Measurements from ENCODE around the gene LRRC36. TPM values are rescaled to one million over a fixed set of nuclear protein-coding genes. Genes with fewer than 3 reads are reported as not detected.

The LRRC36 gene
- polyA plus RNA-seq, 1 donor (not counting 4 experiments of a cell fraction or from before 2014, with no cell fraction given), result not detected

DNA sequence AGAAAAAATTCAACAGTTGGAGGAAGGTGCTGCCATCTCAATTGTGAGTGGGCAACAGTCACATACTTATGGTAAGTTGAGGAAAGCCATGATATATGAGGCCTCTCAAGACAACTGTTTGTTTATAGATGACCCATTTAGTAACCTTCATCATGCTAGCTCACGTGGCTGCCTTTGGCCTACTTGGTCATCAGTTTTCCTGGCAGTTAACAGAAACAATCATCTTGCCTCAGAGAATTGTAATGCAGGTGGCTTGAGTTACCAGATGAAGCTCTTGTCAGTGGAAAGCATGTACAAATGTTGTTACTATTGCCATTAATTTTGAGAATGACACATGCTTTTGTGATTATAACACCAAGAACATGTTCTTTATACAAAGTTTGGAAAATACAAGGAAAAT is 52.0 kb downstream of the LRRC36 start:
- Histone ChIP-seq H2AFZ (ENCODE audit: control insufficient read depth, low read length) (no peak overlapping the region), H3K4me2 (ENCODE audit: control insufficient read depth, extremely low read depth, insufficient read depth, low read depth, low read length) (no peak overlapping the region)
- dilution Hi-C loops (cut with MboI; ENCODE audit: extremely low pct_ligation_motif_present, low sequenced_read_pairs), result no loop called here

DNA sequence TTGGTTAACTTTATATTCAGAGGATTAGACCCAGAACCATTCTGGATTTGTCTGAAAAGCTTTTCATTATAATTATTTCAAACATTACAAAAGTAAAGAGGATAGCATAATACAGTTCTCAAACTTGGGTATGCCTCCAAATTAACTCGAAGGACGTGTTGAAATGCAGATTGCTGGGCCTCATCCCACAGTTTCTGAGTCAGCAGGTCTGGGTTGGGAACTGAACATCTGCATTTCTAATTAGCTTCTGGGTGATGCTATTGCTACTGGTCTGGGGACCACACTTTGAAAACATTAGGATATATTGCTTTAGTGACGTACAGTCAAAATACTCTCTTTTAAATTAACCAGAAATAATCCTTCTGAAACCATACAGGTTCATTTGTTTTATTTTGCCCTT is 56.7 kb downstream of the LRRC36 start:
- no peak overlapping the region for H3K27ac ChIP-seq (ENCODE audit: control insufficient read depth, insufficient read depth, low read length)
- H4K20me1 ChIP-seq (ENCODE audit: control insufficient read depth, extremely low read depth, insufficient read depth, low read length), result no peaks in the 10 kb centered on the region
- H2AFZ ChIP-seq (ENCODE audit: control insufficient read depth, low read length), result no peak overlapping the region
- no peaks in the 10 kb centered on the region for H3K79me2 ChIP-seq (ENCODE audit: control insufficient read depth, insufficient read depth, low read length)
- no peaks in the 10 kb centered on the region for H3K36me3 ChIP-seq (ENCODE audit: control insufficient read depth in 2 of 2, extremely low read depth in 1 of 2, insufficient read depth in 2 of 2, low read length in 2 of 2)
- no peak overlapping the region for H3K4me3 ChIP-seq (ENCODE audit: control insufficient read depth in 2 of 3, extremely low read depth in 1 of 3, insufficient read depth in 2 of 3, low read depth in 1 of 3, low read length in 3 of 3)
- H3K27me3 ChIP-seq (ENCODE audit: control insufficient read depth, extremely low read depth, insufficient read depth, low read length), result peaks cover 3% of the 10 kb centered on the region
- H3K9me1 ChIP-seq (ENCODE audit: control insufficient read depth, extremely low read depth, insufficient read depth, low read length), result no peaks in the 10 kb centered on the region
- TF ChIP-seq, protein P1, sequence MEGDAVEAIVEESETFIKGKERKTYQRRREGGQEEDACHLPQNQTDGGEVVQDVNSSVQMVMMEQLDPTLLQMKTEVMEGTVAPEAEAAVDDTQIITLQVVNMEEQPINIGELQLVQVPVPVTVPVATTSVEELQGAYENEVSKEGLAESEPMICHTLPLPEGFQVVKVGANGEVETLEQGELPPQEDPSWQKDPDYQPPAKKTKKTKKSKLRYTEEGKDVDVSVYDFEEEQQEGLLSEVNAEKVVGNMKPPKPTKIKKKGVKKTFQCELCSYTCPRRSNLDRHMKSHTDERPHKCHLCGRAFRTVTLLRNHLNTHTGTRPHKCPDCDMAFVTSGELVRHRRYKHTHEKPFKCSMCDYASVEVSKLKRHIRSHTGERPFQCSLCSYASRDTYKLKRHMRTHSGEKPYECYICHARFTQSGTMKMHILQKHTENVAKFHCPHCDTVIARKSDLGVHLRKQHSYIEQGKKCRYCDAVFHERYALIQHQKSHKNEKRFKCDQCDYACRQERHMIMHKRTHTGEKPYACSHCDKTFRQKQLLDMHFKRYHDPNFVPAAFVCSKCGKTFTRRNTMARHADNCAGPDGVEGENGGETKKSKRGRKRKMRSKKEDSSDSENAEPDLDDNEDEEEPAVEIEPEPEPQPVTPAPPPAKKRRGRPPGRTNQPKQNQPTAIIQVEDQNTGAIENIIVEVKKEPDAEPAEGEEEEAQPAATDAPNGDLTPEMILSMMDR (optimal IDR thresholded peaks at IDR 0.05 in 1 of 3, IDR thresholded peaks at IDR 0.05 in 1 of 3, conservative IDR thresholded peaks at IDR 0.05 in 1 of 3; ENCODE audit: extremely low read depth in 1 of 3, insufficient read depth in 2 of 3, low read length in 3 of 3), result no peak
- no peak for TF ChIP-seq EZH2 (IDR thresholded peaks at IDR 0.05; ENCODE audit: low read length)
- FAIRE-seq (no peak), DNase-seq (ENCODE audit: low read depth, low spot score) (no peak)
- no peak overlapping the region for H3K9ac ChIP-seq (ENCODE audit: control insufficient read depth, extremely low read depth, insufficient read depth, low read length)
- no peaks in the 10 kb centered on the region for H3K4me1 ChIP-seq (ENCODE audit: control insufficient read depth, extremely low read depth, insufficient read depth, low read length)
- H3K4me2 ChIP-seq (ENCODE audit: control insufficient read depth, extremely low read depth, insufficient read depth, low read depth, low read length), result no peak overlapping the region
- dilution Hi-C loops (cut with MboI; ENCODE audit: extremely low pct_ligation_motif_present, low sequenced_read_pairs), result no loop called here
- no peaks in the 10 kb centered on the region for H3K9me3 ChIP-seq (ENCODE audit: control insufficient read depth, low read depth, low read length)

More for the DNA sequence above, 52.0 kb downstream of the LRRC36 start:
- no peaks in the 10 kb centered on the region for H3K79me2 ChIP-seq (ENCODE audit: control insufficient read depth, insufficient read depth, low read length)
- TF ChIP-seq, protein P1 (optimal IDR thresholded peaks at IDR 0.05 in 1 of 3, IDR thresholded peaks at IDR 0.05 in 1 of 3, conservative IDR thresholded peaks at IDR 0.05 in 1 of 3; ENCODE audit: extremely low read depth in 1 of 3, insufficient read depth in 2 of 3, low read length in 3 of 3), result no peak
- TF ChIP-seq EZH2 (IDR thresholded peaks at IDR 0.05; ENCODE audit: low read length), result no peak
- FAIRE-seq, result no peak
- H3K4me3 ChIP-seq (ENCODE audit: control insufficient read depth in 2 of 3, extremely low read depth in 1 of 3, insufficient read depth in 2 of 3, low read depth in 1 of 3, low read length in 3 of 3), result no peak overlapping the region
- DNase-seq (ENCODE audit: low read depth, low spot score), result no peak
- H4K20me1 ChIP-seq (ENCODE audit: control insufficient read depth, extremely low read depth, insufficient read depth, low read length), result no peaks in the 10 kb centered on the region
- H3K9me1 ChIP-seq (ENCODE audit: control insufficient read depth, extremely low read depth, insufficient read depth, low read length), result no peaks in the 10 kb centered on the region
- no peak overlapping the region for H3K9ac ChIP-seq (ENCODE audit: control insufficient read depth, extremely low read depth, insufficient read depth, low read length)
- no peaks in the 10 kb centered on the region for H3K4me1 ChIP-seq (ENCODE audit: control insufficient read depth, extremely low read depth, insufficient read depth, low read length)
- peaks cover 3% of the 10 kb centered on the region for H3K27me3 ChIP-seq (ENCODE audit: control insufficient read depth, extremely low read depth, insufficient read depth, low read length)
- H3K36me3 ChIP-seq (ENCODE audit: control insufficient read depth in 2 of 2, extremely low read depth in 1 of 2, insufficient read depth in 2 of 2, low read length in 2 of 2), result no peaks in the 10 kb centered on the region
- H3K9me3 ChIP-seq (ENCODE audit: control insufficient read depth, low read depth, low read length), result no peaks in the 10 kb centered on the region
- H3K27ac ChIP-seq (ENCODE audit: control insufficient read depth, insufficient read depth, low read length), result no peak overlapping the region

Data from keratinocyte (primary cell).